AG10803 (cell line): ENCODE results near the gene CCDC186.
"Not testable (repeated sequence)": the region's sequence is repeated elsewhere in the genome, so short reads cannot be mapped to it uniquely, and the experiment has no call there.

Source experiments
- DNase-seq: peaks from one replicate; pipeline ENCODE4 v3.0.0; 2010; ENCODE audit warnings: low read depth
- H3K4me3 ChIP-seq: 2 replicates; pipeline ENCODE4 v1.5.1; 2011; ENCODE audit warnings: mild to moderate bottlenecking, low read length, control low read depth
- TF ChIP-seq, protein P1 (sequence below): conservative IDR thresholded peaks from 2 replicates; pipeline ENCODE4 v1.5.1; 2011; ENCODE audit warnings: mild to moderate bottlenecking, low read length, control low read depth, inconsistent platforms

Gene CCDC186

GRCh38 chr10:114151486-114151885, 22.5 kb downstream of the CCDC186 start:
- TF ChIP-seq, protein P1, sequence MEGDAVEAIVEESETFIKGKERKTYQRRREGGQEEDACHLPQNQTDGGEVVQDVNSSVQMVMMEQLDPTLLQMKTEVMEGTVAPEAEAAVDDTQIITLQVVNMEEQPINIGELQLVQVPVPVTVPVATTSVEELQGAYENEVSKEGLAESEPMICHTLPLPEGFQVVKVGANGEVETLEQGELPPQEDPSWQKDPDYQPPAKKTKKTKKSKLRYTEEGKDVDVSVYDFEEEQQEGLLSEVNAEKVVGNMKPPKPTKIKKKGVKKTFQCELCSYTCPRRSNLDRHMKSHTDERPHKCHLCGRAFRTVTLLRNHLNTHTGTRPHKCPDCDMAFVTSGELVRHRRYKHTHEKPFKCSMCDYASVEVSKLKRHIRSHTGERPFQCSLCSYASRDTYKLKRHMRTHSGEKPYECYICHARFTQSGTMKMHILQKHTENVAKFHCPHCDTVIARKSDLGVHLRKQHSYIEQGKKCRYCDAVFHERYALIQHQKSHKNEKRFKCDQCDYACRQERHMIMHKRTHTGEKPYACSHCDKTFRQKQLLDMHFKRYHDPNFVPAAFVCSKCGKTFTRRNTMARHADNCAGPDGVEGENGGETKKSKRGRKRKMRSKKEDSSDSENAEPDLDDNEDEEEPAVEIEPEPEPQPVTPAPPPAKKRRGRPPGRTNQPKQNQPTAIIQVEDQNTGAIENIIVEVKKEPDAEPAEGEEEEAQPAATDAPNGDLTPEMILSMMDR = no peak
- H3K4me3 ChIP-seq = no peak overlapping the region
- peak; percentile 81 for DNase-seq

DNA sequence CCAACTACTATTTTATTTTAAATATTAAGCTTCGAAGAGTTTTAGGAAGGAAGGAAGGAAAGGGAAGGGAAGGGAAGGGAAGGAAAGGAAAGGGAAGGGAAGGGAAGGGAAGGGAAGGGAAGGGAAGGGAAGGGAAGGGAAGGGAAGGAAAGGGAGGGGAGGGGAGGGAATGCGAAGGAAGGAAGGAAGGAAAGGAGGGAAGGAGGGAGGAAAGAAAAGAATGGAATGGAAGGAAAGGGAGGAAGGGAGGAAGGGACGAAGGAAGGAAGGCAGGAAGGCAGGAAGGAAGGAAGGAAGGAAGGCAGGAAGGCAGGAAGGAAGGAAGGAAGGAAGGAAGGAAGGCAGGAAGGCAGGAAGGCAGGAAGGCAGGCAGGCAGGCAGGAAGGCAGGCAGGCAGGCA, 24.5 kb downstream of the CCDC186 start:
- not testable (repeated sequence) for DNase-seq, H3K4me3 ChIP-seq

DNA sequence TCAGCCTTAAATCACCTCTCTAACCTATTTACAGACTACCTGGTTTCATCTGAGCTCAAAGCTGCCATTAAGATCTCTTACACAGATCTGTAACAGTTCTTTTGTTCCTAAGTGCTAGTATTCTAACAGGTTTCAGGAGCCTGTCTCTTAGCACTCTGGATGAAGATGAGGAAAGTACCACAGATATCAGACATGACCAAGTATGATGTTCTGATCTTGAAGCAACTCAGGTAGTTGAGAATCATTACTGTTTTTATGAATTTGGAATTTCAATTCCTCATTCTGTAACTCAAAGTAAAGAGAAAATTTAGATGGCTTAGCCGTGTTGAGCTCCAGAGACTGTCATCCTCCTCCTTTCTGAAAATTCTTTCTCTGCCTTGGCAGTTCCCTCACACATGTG, 30.8 kb downstream of the CCDC186 start:
- TF ChIP-seq, protein P1 = no peak
- DNase-seq = no peak
- no peak overlapping the region for H3K4me3 ChIP-seq

GRCh38 chr10:114142018-114142417, 32.0 kb downstream of the CCDC186 start:
- no peak for DNase-seq
- TF ChIP-seq, protein P1 = no peak
- no peak overlapping the region for H3K4me3 ChIP-seq

DNA sequence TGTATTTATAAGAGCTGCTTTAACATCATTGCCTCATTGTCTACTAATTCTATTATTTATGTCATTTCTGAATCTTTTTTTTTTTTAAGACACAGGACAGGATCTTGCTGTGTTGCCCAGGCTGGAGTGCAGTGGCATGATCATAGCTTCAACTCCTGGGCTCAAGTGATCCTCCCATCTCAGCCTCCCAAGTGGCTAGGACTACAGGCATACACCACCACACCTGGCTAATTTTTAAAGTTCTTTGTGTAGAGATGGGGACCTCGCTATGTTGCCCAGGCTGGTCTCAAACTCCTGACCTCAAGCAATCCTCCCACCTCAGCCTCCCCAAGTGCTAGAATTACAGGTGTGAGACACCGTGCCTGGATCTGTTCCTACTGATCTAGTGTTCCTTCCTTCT, 33.2 kb downstream of the CCDC186 start:
- DNase-seq, H3K4me3 ChIP-seq: not testable (repeated sequence)

DNA sequence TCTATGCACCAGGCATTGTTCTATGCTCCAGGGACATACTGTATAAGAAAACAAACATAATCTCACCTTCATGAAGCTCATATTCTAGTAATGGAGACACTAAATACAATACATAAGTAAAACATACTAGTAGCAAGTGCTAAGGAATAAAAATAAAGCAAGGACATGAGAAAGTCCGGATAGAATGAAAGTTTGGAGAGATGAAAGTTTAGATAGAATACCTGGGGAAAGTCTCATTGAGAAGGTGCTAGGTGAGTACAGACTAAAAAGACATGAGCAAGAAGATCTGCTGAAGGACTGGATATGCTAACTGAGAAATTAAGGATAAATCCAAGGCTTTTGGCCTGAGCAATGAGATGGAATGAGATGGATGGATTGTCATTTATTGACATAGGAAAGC, 34.0 kb downstream of the CCDC186 start:
- TF ChIP-seq, protein P1 = no peak
- no peak overlapping the region for H3K4me3 ChIP-seq
- DNase-seq = no peak

GRCh38 chr10:114138581-114138980, 35.4 kb downstream of the CCDC186 start:
- TF ChIP-seq, protein P1 = no peak
- no peak for DNase-seq
- no peak overlapping the region for H3K4me3 ChIP-seq

DNA sequence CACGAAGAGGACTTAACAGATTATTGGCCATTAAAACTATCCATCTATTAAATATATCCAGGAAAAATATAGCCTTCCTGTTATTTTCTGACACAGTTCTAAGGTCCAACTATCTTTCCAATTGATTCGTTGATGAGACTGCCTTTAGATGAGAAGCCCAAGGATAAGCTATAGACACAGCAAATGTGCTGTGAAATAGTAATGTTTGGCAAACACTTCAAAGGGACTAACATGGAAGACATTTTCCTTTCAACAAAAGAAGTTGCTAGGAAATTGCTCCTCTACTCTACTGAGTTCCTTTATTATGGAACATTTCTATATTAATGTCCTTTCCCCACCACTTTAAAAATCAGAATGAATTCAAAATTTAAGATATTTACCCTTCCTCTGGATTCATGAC, 38.5 kb downstream of the CCDC186 start:
- DNase-seq = no peak
- TF ChIP-seq, protein P1 = no peak
- H3K4me3 ChIP-seq = no peak overlapping the region
